ENCODE results near the gene ELOB.

Gene ELOB

GRCh38 chr16:2751577-2752034 is 25.5 kb downstream of the ELOB start:
- peak in 5 of 56 donors; percentile 28 to 68 (median 46) for DNase-seq

GRCh38 chr16:2749936-2750335 is 27.1 kb downstream of the ELOB start:
- DNase-seq = no peak

DNA sequence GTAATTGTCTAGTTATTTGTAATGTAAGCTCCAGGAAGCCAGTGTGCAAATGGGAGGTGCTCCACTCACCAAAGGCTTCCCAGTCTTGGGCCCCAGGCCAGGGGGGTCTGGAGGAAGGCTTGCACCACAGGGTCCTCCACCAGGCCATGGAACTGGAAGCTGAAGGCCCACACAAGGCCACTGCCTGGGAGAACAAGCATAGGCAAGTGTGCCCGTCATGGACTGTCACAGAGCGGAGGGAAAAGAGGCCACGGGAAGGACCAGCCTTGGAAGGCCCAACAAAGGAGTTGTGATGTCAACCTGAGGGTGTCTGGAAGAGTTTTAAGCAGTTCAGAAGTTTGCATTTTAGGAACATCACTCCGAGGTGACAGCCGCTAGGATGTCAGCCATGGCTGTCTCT is 27.6 kb downstream of the ELOB start:
- DNase-seq = no peak

GRCh38 chr16:2748757-2749455 is 28.2 kb downstream of the ELOB start:
- DNase-seq = no peak

GRCh38 chr16:2745961-2746360 is 31.1 kb downstream of the ELOB start:
- DNase-seq = no peak

DNA sequence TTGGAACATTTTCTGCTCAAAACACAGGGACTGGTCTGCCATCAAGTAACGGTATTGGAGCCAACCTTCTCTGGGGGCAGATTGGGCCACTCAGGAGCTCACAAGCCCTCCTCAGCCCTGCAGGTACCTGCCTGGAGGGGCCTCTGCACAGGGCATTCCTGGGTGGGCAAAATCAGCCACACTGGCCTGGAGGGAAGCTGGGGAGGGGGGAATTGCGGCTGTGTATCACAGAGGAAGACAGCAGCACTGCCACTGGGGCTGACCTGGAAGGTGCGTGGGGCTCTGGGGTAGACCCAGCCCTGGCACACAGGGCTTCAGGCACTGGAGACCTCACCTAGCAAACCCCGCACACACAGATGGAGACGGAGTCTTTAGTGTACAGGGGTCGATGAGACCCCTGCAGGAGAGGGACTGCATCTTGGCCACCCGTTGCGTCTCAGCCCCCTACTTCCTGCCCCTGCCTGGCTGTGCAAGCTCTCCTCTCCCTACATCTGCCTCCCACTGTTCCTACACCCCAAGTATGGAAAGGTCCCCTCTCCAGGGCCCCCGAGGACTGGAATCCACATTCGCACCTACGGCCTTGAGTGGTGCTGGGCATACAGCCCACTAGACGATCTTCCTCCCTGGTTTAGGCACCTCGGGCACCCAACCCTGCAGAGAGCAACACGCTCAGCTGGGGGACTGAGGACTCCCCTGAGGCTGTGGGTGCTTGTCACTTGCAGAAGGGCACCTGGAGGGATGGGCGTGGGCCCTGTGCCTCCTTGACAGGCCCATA is 31.8 kb downstream of the ELOB start:
- DNase-seq = no peak

DNA sequence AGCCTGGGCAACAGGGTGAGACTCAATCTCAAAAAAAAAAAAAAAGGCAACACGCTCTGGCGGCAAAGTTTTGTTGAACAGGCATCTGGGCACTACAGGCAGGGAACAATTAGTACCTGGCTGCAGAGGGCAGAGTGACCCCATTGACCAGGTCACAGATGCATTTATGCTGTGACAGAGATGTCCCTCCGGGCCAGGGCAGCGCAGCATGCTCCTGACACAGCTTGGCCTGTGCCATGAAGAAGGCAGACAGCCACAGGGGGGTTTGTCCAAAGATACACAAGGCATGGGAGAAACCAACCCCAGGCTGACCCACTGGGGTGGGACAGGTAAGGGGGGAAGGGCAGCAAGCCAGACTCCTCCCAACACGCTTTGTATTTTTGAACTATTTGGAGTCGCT is 32.4 kb downstream of the ELOB start:
- DNase-seq = no peak

DNA sequence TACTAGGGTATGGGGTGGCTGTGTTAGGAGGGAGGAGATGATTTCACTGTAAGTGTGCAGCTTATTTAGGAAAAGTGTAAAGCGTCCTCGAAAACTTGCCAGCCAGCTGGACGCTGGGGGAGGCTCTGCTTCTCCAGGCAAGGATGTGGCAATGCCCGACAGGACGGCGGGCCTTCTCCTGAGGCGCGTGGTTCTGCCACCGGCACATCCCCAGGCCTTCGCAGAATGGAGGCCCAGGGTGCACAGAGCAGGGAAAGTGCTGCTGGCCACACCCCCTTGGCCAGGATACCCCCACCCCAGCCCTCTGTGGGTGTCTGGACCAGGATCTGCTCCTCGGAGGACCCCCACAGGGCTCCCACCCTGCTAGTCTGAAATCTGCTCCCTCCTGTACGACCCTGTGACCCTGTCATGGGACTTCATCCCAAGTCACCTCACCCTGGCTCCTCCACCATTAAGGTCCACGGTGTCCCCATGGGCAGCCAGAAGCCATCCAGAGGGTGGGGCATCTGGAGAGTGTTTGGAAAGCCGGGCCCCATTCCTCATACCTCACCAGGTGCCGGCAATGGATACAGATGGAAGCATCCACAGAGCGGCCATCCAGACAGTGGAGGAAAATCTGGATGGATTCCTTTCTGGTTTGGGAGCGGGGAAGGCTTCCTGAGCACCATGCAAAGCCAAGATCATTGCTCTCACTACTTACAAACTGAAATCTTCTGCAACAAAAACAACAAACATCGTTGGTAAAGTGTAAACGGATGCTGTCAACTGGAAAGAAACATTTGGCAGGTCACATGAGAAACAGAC is 33.9 kb downstream of the ELOB start:
- no peak for DNase-seq

GRCh38 chr16:2742323-2743006 is 34.6 kb downstream of the ELOB start:
- DNase-seq = no peak

- no peak for DNase-seq
Measured at GRCh38 chr16:2741168-2741567, 35.9 kb downstream of the ELOB start.

DNA sequence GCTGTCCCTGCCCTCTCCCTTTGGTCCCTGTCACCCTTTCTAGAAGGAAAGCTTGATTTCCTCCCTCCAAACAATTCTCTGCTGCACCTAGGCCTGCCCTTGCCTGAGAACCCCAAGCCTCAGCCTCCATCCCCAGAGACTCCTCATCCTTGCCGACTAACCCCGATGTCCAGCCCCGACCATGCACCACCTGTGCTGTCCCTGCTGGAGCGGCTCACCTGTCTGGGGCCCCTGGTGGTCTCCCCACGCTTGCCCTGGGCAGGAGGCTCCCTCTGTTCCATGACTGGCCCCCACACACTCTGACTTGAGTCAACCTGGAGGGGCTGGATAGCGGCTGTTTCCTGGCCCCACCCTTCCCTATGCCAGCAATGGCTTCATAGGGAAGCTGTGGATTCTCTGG is 36.6 kb downstream of the ELOB start:
- DNase-seq = no peak

GRCh38 chr16:2739625-2740430 is 37.3 kb downstream of the ELOB start:
- no peak for DNase-seq

- DNase-seq = no peak
Measured at GRCh38 chr16:2738615-2739014, 38.5 kb downstream of the ELOB start.

GRCh38 chr16:2737895-2738418 is 39.1 kb downstream of the ELOB start:
- no peak for DNase-seq

DNA sequence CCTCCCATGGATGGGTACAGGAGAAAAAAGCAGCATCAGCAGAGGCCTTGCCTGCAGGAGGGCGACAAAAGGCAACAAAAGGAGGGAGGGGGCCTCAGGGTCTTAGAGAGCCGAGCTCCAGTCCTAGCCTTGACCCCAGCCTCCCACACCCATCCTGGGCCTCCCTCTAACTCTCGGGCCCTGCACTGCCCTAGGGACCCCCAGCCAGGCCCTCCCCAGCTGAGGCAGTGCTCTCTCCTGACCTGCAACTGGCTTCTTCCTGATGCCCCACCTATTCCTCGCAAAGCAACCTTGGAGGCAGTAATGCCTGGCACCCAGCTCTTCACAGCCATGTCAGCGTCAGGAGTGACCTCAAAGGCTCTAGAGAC is 39.9 kb downstream of the ELOB start:
- no peak for DNase-seq

GRCh38 chr16:2736476-2737237 is 40.4 kb downstream of the ELOB start:
- DNase-seq = no peak

DNA sequence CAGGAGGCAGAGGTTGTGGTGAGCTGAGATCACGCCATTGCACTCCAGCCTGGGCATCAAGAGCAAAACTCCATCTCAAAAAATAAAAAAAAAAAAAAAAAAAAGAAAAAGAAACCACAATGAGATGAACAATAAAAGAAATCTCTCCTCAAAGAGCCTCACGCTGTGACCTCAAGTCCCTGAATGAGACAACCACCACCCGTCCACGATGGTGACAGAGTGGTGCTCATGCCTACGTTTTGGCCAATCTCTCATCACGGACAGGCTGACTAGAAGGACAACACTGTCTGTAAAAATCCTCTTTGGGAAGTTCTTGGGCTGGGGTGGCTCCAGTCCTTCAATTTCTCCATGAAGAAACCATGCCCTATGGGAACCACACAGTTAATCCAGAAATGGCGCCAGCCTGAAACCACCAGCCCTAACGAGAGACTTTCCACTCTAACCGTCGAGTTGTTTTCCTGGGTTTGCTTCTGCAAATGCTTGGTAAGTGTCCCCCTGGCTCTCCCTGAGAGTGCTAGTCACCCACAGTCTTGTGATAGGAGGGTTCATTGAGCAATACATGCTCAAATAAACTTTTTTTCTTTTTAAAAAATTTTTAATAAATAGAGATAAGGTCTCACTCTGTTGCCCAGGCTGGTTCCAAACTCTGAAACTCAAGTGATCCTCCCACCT is 42.1 kb downstream of the ELOB start:
- DNase-seq = no peak

DNA sequence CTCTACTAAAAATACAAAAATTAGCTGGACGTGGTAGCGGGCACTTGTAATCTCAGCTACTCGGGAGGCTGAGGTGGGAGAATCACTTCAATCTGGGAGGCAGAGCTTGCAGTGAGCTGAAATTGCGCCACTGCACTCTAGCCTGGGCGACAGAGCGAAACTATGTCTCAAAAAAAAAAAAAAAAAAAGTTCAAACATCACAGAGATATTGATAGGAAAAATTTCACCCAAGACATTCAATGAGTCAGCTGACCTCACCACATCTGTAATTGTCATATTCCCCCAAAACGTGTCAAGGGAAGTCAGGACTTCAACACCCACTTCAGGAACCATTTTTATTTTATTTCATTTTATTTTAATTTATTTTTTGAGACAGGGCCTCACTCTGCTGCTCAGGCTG is 49.0 kb downstream of the ELOB start:
- no peak for DNase-seq

GRCh38 chr16:2726923-2727322 is 50.2 kb downstream of the ELOB start:
- DNase-seq = no peak
